H9 (cell line): Measurements from ENCODE around the gene GJD4. TPM values are rescaled to one million over a fixed set of nuclear protein-coding genes. Genes with fewer than 3 reads are reported as not detected.

Source experiments
- DNase-seq: peaks from one replicate; pipeline ENCODE4 v3.0.0-alpha.2; 2017
- H2AFZ ChIP-seq: one replicate; pipeline ENCODE4 v1.6.1; 2013; ENCODE audit warnings: mild to moderate bottlenecking, low read length, control low read depth, moderate library complexity
- H2AK5ac ChIP-seq: 2 replicates; pipeline ENCODE4 v1.6.1; 2013; ENCODE audit warnings: low read length, control low read depth, mixed read lengths; ENCODE audit not compliant: insufficient read length
- H2BK120ac ChIP-seq: one replicate; pipeline ENCODE4 v1.6.1; 2013; ENCODE audit warnings: low read depth, mild to moderate bottlenecking, low read length, control low read depth, inconsistent platforms; ENCODE audit not compliant: poor library complexity, severe bottlenecking
- H2BK12ac ChIP-seq: 2 replicates; pipeline ENCODE4 v1.6.1; 2013; ENCODE audit warnings: low read length, control low read depth, mixed read lengths, low read depth; ENCODE audit not compliant: insufficient read length
- H2BK15ac ChIP-seq: 2 replicates; pipeline ENCODE4 v1.6.1; 2013; ENCODE audit warnings: low read depth, low read length, control low read depth
- H2BK20ac ChIP-seq: one replicate; pipeline ENCODE4 v1.6.1; 2013; ENCODE audit warnings: low read depth, mild to moderate bottlenecking, low read length, control low read depth, inconsistent platforms; ENCODE audit not compliant: poor library complexity, severe bottlenecking
- H2BK5ac ChIP-seq: 2 replicates; pipeline ENCODE4 v1.6.1; 2013; ENCODE audit warnings: low read length, control low read depth, mixed read lengths; ENCODE audit not compliant: insufficient read length
- H3K14ac ChIP-seq: 2 replicates; pipeline ENCODE4 v1.6.1; 2013; ENCODE audit warnings: low read length, control low read depth; ENCODE audit not compliant: insufficient read depth
- H3K18ac ChIP-seq: 2 replicates; pipeline ENCODE4 v1.6.1; 2013; ENCODE audit warnings: low read depth, mild to moderate bottlenecking, mixed read lengths, low read length, control low read depth; ENCODE audit not compliant: insufficient read length
- H3K23ac ChIP-seq: 2 replicates; pipeline ENCODE4 v1.6.1; 2013; ENCODE audit warnings: low read length, control low read depth, mixed read lengths, low read depth; ENCODE audit not compliant: insufficient read length
- H3K23me2 ChIP-seq: 2 replicates; pipeline ENCODE4 v1.6.1; 2013; ENCODE audit warnings: low read depth, mild to moderate bottlenecking, mixed read lengths, low read length, control low read depth; ENCODE audit not compliant: insufficient read length, poor library complexity, severe bottlenecking
- H3K27ac ChIP-seq: 2 replicates; pipeline ENCODE4 v1.5.1; 2013; ENCODE audit warnings: low read length, control low read depth, mixed read lengths, low read depth; ENCODE audit not compliant: insufficient read length
- H3K27me3 ChIP-seq: 2 replicates; pipeline ENCODE4 v1.6.1; 2013; ENCODE audit warnings: low read length, control low read depth, inconsistent platforms; ENCODE audit not compliant: insufficient read depth
- H3K4ac ChIP-seq: 2 replicates; pipeline ENCODE4 v1.6.1; 2013; ENCODE audit warnings: low read depth, mild to moderate bottlenecking, control low read depth, inconsistent platforms, low read length, moderate library complexity
- H3K4me1 ChIP-seq: 2 replicates; pipeline ENCODE4 v1.6.1; 2013; ENCODE audit warnings: low read length, control low read depth, inconsistent platforms; ENCODE audit not compliant: insufficient read depth
- H3K4me2 ChIP-seq: 2 replicates; pipeline ENCODE4 v1.6.1; 2013; ENCODE audit warnings: low read length, control low read depth, mixed read lengths; ENCODE audit not compliant: insufficient read length, insufficient read depth
- H3K56ac ChIP-seq: 2 replicates; pipeline ENCODE4 v1.6.1; 2013; ENCODE audit warnings: low read depth, mild to moderate bottlenecking, mixed read lengths, low read length, control low read depth; ENCODE audit not compliant: insufficient read length
- H3K79me1 ChIP-seq: 2 replicates; pipeline ENCODE4 v1.6.1; 2013; ENCODE audit warnings: low read depth, mild to moderate bottlenecking, moderate library complexity, low read length, control low read depth, inconsistent platforms; ENCODE audit not compliant: insufficient read depth, poor library complexity, severe bottlenecking
- H3K79me2 ChIP-seq: 2 replicates; pipeline ENCODE4 v1.6.1; 2013; ENCODE audit warnings: low read length, control low read depth, inconsistent platforms; ENCODE audit not compliant: insufficient read depth
- H3K9ac ChIP-seq: 2 replicates; pipeline ENCODE4 v1.6.1; 2013; ENCODE audit warnings: low read length, control low read depth, mixed read lengths; ENCODE audit not compliant: insufficient read length; ENCODE audit errors: extremely low read depth
- H3K9me3 ChIP-seq: one replicate; pipeline ENCODE4 v1.6.1; 2013; ENCODE audit warnings: low read depth, low read length, inconsistent platforms; ENCODE audit not compliant: control insufficient read depth
- H3T11ph ChIP-seq: one replicate; pipeline ENCODE4 v1.6.1; 2013; ENCODE audit warnings: mild to moderate bottlenecking, low read length, control low read depth, inconsistent platforms
- H4K20me1 ChIP-seq: one replicate; pipeline ENCODE4 v1.6.1; 2013; ENCODE audit not compliant: control insufficient read depth, insufficient read length, insufficient read depth
- H4K5ac ChIP-seq: 2 replicates; pipeline ENCODE4 v1.6.1; 2013; ENCODE audit warnings: low read depth, mild to moderate bottlenecking, mixed read lengths, low read length, control low read depth; ENCODE audit not compliant: insufficient read length
- H4K8ac ChIP-seq: replicated peaks from 2 replicates; pipeline ENCODE4 v1.6.1; 2013; ENCODE audit warnings: low read length, control low read depth, mixed read lengths, low read depth; ENCODE audit not compliant: insufficient read length
- H4K91ac ChIP-seq: 2 replicates; pipeline ENCODE4 v1.6.1; 2013; ENCODE audit warnings: low read depth, mild to moderate bottlenecking, moderate library complexity, mixed read lengths, low read length, control low read depth; ENCODE audit not compliant: insufficient read length
- H3K27ac Mint-ChIP-seq, 3 experiments: 2 replicates in 2 of 3; 3 replicates in 1 of 3; pipeline ENCODE4 v1.8.0; 2020 to 2021; ENCODE audit warnings: mixed read lengths in 3 of 3, mild to moderate bottlenecking in 1 of 3, moderate library complexity in 1 of 3
- H3K27me3 Mint-ChIP-seq: 2 replicates; pipeline ENCODE4 v1.8.0; 2021; ENCODE audit warnings: low read depth, mild to moderate bottlenecking, moderate library complexity, mixed read lengths
- H3K36me3 Mint-ChIP-seq, 3 experiments: 2 replicates in 2 of 3; 3 replicates in 1 of 3; pipeline ENCODE4 v1.8.0; 2020 to 2021; ENCODE audit warnings: low read depth in 3 of 3, mixed read lengths in 3 of 3; ENCODE audit not compliant: insufficient read depth in 1 of 3
- H3K4me1 Mint-ChIP-seq, 2 experiments: 2 replicates each; pipeline ENCODE4 v1.8.0; 2020; ENCODE audit warnings: mixed read lengths in 2 of 2
- H3K4me3 Mint-ChIP-seq, 2 experiments: 2 replicates in 1 of 2; 3 replicates in 1 of 2; pipeline ENCODE4 v1.8.0; 2020 to 2021; ENCODE audit warnings: mild to moderate bottlenecking in 2 of 2, mixed read lengths in 2 of 2, moderate library complexity in 1 of 2
- H3K9me3 Mint-ChIP-seq, 2 experiments: 2 replicates in 1 of 2; 3 replicates in 1 of 2; pipeline ENCODE4 v1.8.0; 2020; ENCODE audit warnings: mild to moderate bottlenecking in 2 of 2, mixed read lengths in 2 of 2, moderate library complexity in 1 of 2
- WGBS: extraction: QIAGEN DNeasy Blood & Tissue Kit; methylation state at CpG from one replicate; pipeline ENCODE4 v1.1.7; 2013; ENCODE audit warnings: missing lambda C conversion rate, low lambda C conversion rate, mixed read lengths; ENCODE audit not compliant: insufficient read length; ENCODE audit errors: extremely low coverage; 5-methylcytosine and 5-hydroxymethylcytosine counted together
- total RNA-seq: library from RNA; stranded (reverse); gene quantifications from 2 replicates; pipeline ENCODE4 v1.2.1, GENCODE V29; 2021
- TF ChIP-seq, protein P1 (sequence below): fragments of 200-600 bp; sonication (generic); conservative IDR thresholded peaks from 3 replicates; pipeline ENCODE4 v1.8.0; 2021; ENCODE audit warnings: antibody characterized with exemption, mild to moderate bottlenecking

Gene GJD4
- total RNA-seq, 1 experiment from 2014 or later: not detected

- H2AK5ac ChIP-seq: no peak overlapping the region
- no peak overlapping the region for H3K4ac ChIP-seq
- H3K79me1 ChIP-seq: no peaks in the 10 kb centered on the region
- TF ChIP-seq, protein P1, sequence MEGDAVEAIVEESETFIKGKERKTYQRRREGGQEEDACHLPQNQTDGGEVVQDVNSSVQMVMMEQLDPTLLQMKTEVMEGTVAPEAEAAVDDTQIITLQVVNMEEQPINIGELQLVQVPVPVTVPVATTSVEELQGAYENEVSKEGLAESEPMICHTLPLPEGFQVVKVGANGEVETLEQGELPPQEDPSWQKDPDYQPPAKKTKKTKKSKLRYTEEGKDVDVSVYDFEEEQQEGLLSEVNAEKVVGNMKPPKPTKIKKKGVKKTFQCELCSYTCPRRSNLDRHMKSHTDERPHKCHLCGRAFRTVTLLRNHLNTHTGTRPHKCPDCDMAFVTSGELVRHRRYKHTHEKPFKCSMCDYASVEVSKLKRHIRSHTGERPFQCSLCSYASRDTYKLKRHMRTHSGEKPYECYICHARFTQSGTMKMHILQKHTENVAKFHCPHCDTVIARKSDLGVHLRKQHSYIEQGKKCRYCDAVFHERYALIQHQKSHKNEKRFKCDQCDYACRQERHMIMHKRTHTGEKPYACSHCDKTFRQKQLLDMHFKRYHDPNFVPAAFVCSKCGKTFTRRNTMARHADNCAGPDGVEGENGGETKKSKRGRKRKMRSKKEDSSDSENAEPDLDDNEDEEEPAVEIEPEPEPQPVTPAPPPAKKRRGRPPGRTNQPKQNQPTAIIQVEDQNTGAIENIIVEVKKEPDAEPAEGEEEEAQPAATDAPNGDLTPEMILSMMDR: no peak
- H3K4me2 ChIP-seq: no peak overlapping the region
- no peak overlapping the region for H3K56ac ChIP-seq
- H3K14ac ChIP-seq: no peak overlapping the region
- no peak overlapping the region for H2AFZ ChIP-seq
- H3K79me2 ChIP-seq: no peaks in the 10 kb centered on the region
- no peak overlapping the region for H4K8ac ChIP-seq
- H4K20me1 ChIP-seq: no peaks in the 10 kb centered on the region
- no peak overlapping the region for H2BK15ac ChIP-seq
- H3K4me1 ChIP-seq: no peaks in the 10 kb centered on the region
- no peaks in the 10 kb centered on the region; a peak in 3 of 5 replicates for H3K9me3 Mint-ChIP-seq
- no peak overlapping the region for H3K23ac ChIP-seq
- H3K27ac ChIP-seq: no peak overlapping the region
- peaks cover 11 to 13% of the 10 kb centered on the region in 2 experiments for H3K4me1 Mint-ChIP-seq
- no peaks in the 10 kb centered on the region for H3K27me3 Mint-ChIP-seq
- no peaks in the 10 kb centered on the region for H3K23me2 ChIP-seq
- no peak overlapping the region for H4K5ac ChIP-seq
- H3K18ac ChIP-seq: no peak overlapping the region
- no peaks in the 10 kb centered on the region for H3K9me3 ChIP-seq
- H4K91ac ChIP-seq: no peak overlapping the region
- H2BK5ac ChIP-seq: no peak overlapping the region
- no peak overlapping the region for H3K27ac Mint-ChIP-seq
- no CpG with 5 or more reads among the region's 3 CpGs for WGBS
- no peak overlapping the region for H2BK12ac ChIP-seq
- H3T11ph ChIP-seq: no peak overlapping the region
- H2BK20ac ChIP-seq: no peak overlapping the region
- no peaks in the 10 kb centered on the region for H3K27me3 ChIP-seq
- H3K4me3 Mint-ChIP-seq: no peak overlapping the region
- H3K36me3 Mint-ChIP-seq: peaks cover 4 to 10% (median 5%) of the 10 kb centered on the region in 3 experiments; a peak in 5 of 7 replicates
- no peak overlapping the region for H3K9ac ChIP-seq
- no peak overlapping the region for H2BK120ac ChIP-seq
- DNase-seq: no peak
Observed at GRCh38 chr10:35576730-35577129, 28.4 kb upstream of the GJD4 start.
